Measurements from ENCODE around the gene THSD4.

The THSD4 gene

DNA sequence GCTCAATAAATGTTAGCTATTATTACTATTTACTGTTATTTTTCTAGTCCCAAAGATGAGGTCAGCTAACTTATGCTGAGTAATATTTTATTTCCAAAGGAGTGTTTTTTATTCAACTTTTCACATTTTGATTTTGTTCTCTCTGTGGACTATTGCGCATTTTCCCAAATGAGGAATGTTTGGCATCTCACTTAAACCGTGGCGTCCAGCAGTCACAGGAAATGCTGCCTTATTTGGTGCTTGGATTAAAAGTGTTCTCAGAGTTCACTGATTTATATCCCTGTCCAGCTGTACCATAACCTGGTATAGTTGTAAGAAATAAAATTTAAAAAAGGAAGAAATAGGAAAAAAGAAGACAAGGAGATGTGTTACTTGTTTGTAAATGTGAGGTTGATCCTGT is 166.8 kb downstream of the THSD4 start:
- no peaks in the 10 kb centered on the region for H3F3A ChIP-seq (ENCODE audit: insufficient read depth, low read length)
- no peak overlapping the region for H3K9ac ChIP-seq (ENCODE audit: low read length)
- H3K79me2 ChIP-seq (ENCODE audit: insufficient read depth, low read length), result no peaks in the 10 kb centered on the region
- H4K20me1 ChIP-seq (ENCODE audit: insufficient read depth, low read length), result no peaks in the 10 kb centered on the region
- no peak overlapping the region for H3K4me2 ChIP-seq (ENCODE audit: low read length)
- no peaks in the 10 kb centered on the region for H3K27me3 ChIP-seq (ENCODE audit: insufficient read depth, low read length)
- no peaks in the 10 kb centered on the region for H3K9me3 ChIP-seq (ENCODE audit: low read length)
- TF ChIP-seq EZH2 (IDR thresholded peaks at IDR 0.05; ENCODE audit: borderline replicate concordance, low read length), result no peak
- TF ChIP-seq, protein P1, sequence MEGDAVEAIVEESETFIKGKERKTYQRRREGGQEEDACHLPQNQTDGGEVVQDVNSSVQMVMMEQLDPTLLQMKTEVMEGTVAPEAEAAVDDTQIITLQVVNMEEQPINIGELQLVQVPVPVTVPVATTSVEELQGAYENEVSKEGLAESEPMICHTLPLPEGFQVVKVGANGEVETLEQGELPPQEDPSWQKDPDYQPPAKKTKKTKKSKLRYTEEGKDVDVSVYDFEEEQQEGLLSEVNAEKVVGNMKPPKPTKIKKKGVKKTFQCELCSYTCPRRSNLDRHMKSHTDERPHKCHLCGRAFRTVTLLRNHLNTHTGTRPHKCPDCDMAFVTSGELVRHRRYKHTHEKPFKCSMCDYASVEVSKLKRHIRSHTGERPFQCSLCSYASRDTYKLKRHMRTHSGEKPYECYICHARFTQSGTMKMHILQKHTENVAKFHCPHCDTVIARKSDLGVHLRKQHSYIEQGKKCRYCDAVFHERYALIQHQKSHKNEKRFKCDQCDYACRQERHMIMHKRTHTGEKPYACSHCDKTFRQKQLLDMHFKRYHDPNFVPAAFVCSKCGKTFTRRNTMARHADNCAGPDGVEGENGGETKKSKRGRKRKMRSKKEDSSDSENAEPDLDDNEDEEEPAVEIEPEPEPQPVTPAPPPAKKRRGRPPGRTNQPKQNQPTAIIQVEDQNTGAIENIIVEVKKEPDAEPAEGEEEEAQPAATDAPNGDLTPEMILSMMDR (IDR thresholded peaks at IDR 0.05; ENCODE audit: low read length), result no peak
- no peak overlapping the region for H2AFZ ChIP-seq (ENCODE audit: low read length)
- no peak overlapping the region for H3K27ac ChIP-seq (ENCODE audit: low read depth, low read length, poor library complexity, severe bottlenecking)
- no peaks in the 10 kb centered on the region for H3K36me3 ChIP-seq (ENCODE audit: insufficient read depth, low read length)
- H3K9me2 ChIP-seq (ENCODE audit: low read depth, low read length), result no peaks in the 10 kb centered on the region
- no peak overlapping the region for H3K4me3 ChIP-seq (ENCODE audit: low read depth, low read length, poor library complexity, severe bottlenecking)
- no peaks in the 10 kb centered on the region for H3K4me1 ChIP-seq (ENCODE audit: insufficient read depth, low read length, severe bottlenecking)

DNA sequence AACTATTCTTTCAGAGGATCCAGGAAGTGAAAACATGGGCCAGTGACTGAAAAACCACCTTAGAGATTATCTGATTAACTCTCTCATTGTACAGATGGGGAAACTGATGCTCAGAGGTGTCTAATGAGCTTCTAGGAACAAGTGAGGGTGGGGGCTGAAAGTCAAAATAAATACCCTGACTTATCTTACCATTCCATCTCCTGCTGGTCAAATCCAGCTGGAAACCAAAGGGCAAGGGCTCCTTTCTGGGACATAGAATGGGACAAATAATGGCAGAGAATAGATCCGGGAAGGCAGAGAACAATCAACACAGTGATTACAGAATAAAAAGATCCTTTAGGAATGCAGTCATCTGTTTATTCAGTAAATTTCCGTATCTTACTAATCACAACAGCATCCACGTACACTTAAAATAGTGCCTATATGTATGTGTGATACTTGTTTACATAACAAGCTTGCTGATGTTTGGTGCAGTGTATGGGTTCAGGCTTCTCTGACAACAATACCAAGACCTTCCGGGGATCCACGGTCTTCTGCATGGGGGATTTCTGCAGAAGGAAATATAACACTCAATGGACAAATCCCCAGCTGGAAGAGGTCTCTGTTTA is 173.2 kb downstream of the THSD4 start:
- H3K9ac ChIP-seq (ENCODE audit: low read length), result no peak overlapping the region
- H2AFZ ChIP-seq (ENCODE audit: low read length), result no peak overlapping the region
- H3K27ac ChIP-seq (ENCODE audit: low read depth, low read length, poor library complexity, severe bottlenecking), result no peak overlapping the region
- H3K4me1 ChIP-seq (ENCODE audit: insufficient read depth, low read length, severe bottlenecking), result no peaks in the 10 kb centered on the region
- H3K79me2 ChIP-seq (ENCODE audit: insufficient read depth, low read length), result no peaks in the 10 kb centered on the region
- no peaks in the 10 kb centered on the region for H3K9me2 ChIP-seq (ENCODE audit: low read depth, low read length)
- H3K4me2 ChIP-seq (ENCODE audit: low read length), result no peak overlapping the region
- H3K36me3 ChIP-seq (ENCODE audit: insufficient read depth, low read length), result no peaks in the 10 kb centered on the region
- no peaks in the 10 kb centered on the region for H4K20me1 ChIP-seq (ENCODE audit: insufficient read depth, low read length)
- no peaks in the 10 kb centered on the region for H3K9me3 ChIP-seq (ENCODE audit: low read length)
- H3F3A ChIP-seq (ENCODE audit: insufficient read depth, low read length), result no peaks in the 10 kb centered on the region
- H3K27me3 ChIP-seq (ENCODE audit: insufficient read depth, low read length), result no peaks in the 10 kb centered on the region
- TF ChIP-seq, protein P1 (IDR thresholded peaks at IDR 0.05; ENCODE audit: low read length), result no peak
- no peak for TF ChIP-seq EZH2 (IDR thresholded peaks at IDR 0.05; ENCODE audit: borderline replicate concordance, low read length)
- no peak overlapping the region for H3K4me3 ChIP-seq (ENCODE audit: low read depth, low read length, poor library complexity, severe bottlenecking)

DNA sequence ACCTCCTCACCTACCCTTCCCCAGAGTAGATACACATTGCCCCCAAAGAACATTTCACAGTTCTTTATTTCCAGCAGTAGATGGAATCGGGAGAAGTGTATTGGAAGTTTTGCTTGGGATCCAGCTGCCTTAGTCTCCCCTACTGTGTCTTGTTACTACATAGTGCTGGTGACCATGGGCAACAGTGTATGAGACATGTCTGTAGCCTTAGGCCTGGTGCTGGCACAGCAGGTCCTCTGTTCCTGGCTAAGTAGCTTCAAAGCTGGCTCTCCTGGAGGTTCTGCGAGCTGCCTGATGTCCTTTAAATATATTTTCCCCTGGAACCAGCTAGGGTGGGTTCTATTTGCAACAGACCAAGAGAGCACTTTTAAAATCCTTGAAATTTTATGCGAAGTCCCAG is 174.7 kb downstream of the THSD4 start:
- Histone ChIP-seq H2AFZ (ENCODE audit: low read length) (no peak overlapping the region), H3K27ac (ENCODE audit: low read depth, low read length, poor library complexity, severe bottlenecking) (no peak overlapping the region), H3K9ac (ENCODE audit: low read length) (no peak overlapping the region), H4K20me1 (ENCODE audit: insufficient read depth, low read length) (no peaks in the 10 kb centered on the region), H3K9me3 (ENCODE audit: low read length) (no peaks in the 10 kb centered on the region), H3K79me2 (ENCODE audit: insufficient read depth, low read length) (no peaks in the 10 kb centered on the region), H3K4me1 (ENCODE audit: insufficient read depth, low read length, severe bottlenecking) (no peaks in the 10 kb centered on the region), H3K4me2 (ENCODE audit: low read length) (no peak overlapping the region), H3K27me3 (ENCODE audit: insufficient read depth, low read length) (no peaks in the 10 kb centered on the region), H3K9me2 (ENCODE audit: low read depth, low read length) (no peaks in the 10 kb centered on the region), H3K4me3 (ENCODE audit: low read depth, low read length, poor library complexity, severe bottlenecking) (no peak overlapping the region), H3F3A (ENCODE audit: insufficient read depth, low read length) (no peaks in the 10 kb centered on the region), H3K36me3 (ENCODE audit: insufficient read depth, low read length) (no peaks in the 10 kb centered on the region)
- TF ChIP-seq, protein P1 (IDR thresholded peaks at IDR 0.05; ENCODE audit: low read length), result no peak
- no peak for TF ChIP-seq EZH2 (IDR thresholded peaks at IDR 0.05; ENCODE audit: borderline replicate concordance, low read length)
